ENCODE measurements around the gene KSR1.

GRCh38 chr17:27555339-27555738, 99.1 kb downstream of the KSR1 start:
- TF ChIP-seq JUN (IDR thresholded peaks at IDR 0.05; ENCODE audit: low read depth, low read length) (no peak), POLR2AphosphoS5 (IDR thresholded peaks at IDR 0.05; ENCODE audit: low read depth, low read length) (no peak), EP300 (IDR thresholded peaks at IDR 0.05; ENCODE audit: borderline replicate concordance in 1 of 2, low read depth in 2 of 2, low read length in 2 of 2) (no peak), CTCF (IDR thresholded peaks at IDR 0.05; ENCODE audit: control extremely low read depth in 1 of 3, insufficient read depth in 1 of 3, low read depth in 1 of 3, low read length in 3 of 3) (no peak), BRCA1 (IDR thresholded peaks at IDR 0.05; ENCODE audit: low read depth, low read length) (no peak), CBX8 (IDR thresholded peaks at IDR 0.05; ENCODE audit: borderline replicate concordance, low read depth, low read length) (no peak)

Measured in H1 (cell line).